PC-9 (cell line): ENCODE data around the gene FAAH.

ENCODE experiments used
- CTCF ChIP-seq: fragments of 200-600 bp; sonication (generic); conservative IDR thresholded peaks from 2 replicates; pipeline ENCODE4 v1.6.1; 2017; ENCODE audit warnings: mixed run types, antibody characterized with exemption, mild to moderate bottlenecking, moderate library complexity
- EZH2 ChIP-seq: fragments of 200-600 bp; sonication (generic); IDR thresholded peaks from 2 replicates; pipeline ENCODE4 v1.8.0; 2017; ENCODE audit warnings: antibody characterized with exemption, low read depth

DNA sequence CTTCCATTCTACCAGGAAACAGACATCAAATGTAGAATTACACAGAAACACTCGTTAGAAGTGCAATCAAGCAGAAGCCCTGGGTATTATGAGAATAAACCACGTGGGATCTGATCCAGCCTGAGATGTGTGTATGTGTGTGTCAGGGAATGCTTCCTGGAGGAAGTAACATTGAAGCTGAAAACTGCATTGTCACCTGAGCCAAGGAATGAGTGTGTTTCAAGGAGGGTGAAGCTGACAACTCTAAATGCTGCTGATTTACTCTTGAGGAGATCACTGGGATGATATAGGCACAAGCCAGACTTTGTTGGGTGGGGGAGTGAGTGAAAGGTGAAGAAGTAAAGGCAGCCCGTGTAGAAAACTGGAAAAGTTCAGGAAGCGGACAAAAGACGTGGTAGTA, 27.6 kb downstream of the FAAH start:
- TF ChIP-seq CTCF, result no peak
- TF ChIP-seq EZH2, result no peak
